GM19467 (cell line): ENCODE measurements around the gene IFNLR1.

ENCODE experiments used
- ATAC-seq: cut with Tn5 transposase; IDR thresholded peaks from one replicate; pipeline ENCODE4 v1.9.1; 2021; ENCODE audit warnings: mild to moderate bottlenecking, moderate library complexity; ENCODE audit not compliant: unreplicated experiment

Gene IFNLR1

GRCh38 chr1:24126672-24127023 lies 60.4 kb downstream of the IFNLR1 start:
- ATAC-seq = no peak

- no peak for ATAC-seq
These were observed 60.9 kb downstream of the IFNLR1 start for GRCh38 chr1:24126018-24126671.

GRCh38 chr1:24125456-24125855 lies 61.6 kb downstream of the IFNLR1 start:
- no peak for ATAC-seq

- ATAC-seq = no peak
These were observed 62.1 kb downstream of the IFNLR1 start for GRCh38 chr1:24124980-24125379.

GRCh38 chr1:24123611-24124010 lies 63.5 kb downstream of the IFNLR1 start:
- no peak for ATAC-seq

- no peak for ATAC-seq
These were observed 64.3 kb downstream of the IFNLR1 start for GRCh38 chr1:24122776-24123175.

- no peak for ATAC-seq
These were observed 65.7 kb downstream of the IFNLR1 start for GRCh38 chr1:24121406-24121805.

- ATAC-seq = no peak
These were observed 66.1 kb downstream of the IFNLR1 start for GRCh38 chr1:24120965-24121364.

- ATAC-seq = no peak
These were observed 67.0 kb downstream of the IFNLR1 start for GRCh38 chr1:24119859-24120756.

GRCh38 chr1:24119489-24119858 lies 67.6 kb downstream of the IFNLR1 start:
- no peak for ATAC-seq

- no peak for ATAC-seq
These were observed 68.5 kb downstream of the IFNLR1 start for GRCh38 chr1:24118410-24119242.

- ATAC-seq = no peak
These were observed 69.2 kb downstream of the IFNLR1 start for GRCh38 chr1:24117722-24118409.

- no peak for ATAC-seq
These were observed 70.0 kb downstream of the IFNLR1 start for GRCh38 chr1:24117132-24117531.

GRCh38 chr1:24114753-24115152 lies 72.3 kb downstream of the IFNLR1 start:
- ATAC-seq = no peak

- no peak for ATAC-seq
These were observed 73.5 kb downstream of the IFNLR1 start for GRCh38 chr1:24113641-24114033.

- ATAC-seq = no peak
These were observed 74.9 kb downstream of the IFNLR1 start, which contains the start of gene MYOM3 for GRCh38 chr1:24111996-24112779. Gene MYOM3 (minus strand): TSS chr1:24112135. CDS start chr1:24108636, 3,499 bp downstream.

- ATAC-seq = no peak
These were observed 75.7 kb downstream of the IFNLR1 start for GRCh38 chr1:24111262-24111995.

GRCh38 chr1:24110642-24111261 lies 76.3 kb downstream of the IFNLR1 start:
- ATAC-seq = no peak
